ENCODE results near the gene TDRD3. TPM values are rescaled to one million over a fixed set of nuclear protein-coding genes. Genes with fewer than 3 reads are reported as not detected.

The TDRD3 gene
- polyA plus RNA-seq, 10 donors = 22.5 to 43.6 (median 34.0) TPM

DNA sequence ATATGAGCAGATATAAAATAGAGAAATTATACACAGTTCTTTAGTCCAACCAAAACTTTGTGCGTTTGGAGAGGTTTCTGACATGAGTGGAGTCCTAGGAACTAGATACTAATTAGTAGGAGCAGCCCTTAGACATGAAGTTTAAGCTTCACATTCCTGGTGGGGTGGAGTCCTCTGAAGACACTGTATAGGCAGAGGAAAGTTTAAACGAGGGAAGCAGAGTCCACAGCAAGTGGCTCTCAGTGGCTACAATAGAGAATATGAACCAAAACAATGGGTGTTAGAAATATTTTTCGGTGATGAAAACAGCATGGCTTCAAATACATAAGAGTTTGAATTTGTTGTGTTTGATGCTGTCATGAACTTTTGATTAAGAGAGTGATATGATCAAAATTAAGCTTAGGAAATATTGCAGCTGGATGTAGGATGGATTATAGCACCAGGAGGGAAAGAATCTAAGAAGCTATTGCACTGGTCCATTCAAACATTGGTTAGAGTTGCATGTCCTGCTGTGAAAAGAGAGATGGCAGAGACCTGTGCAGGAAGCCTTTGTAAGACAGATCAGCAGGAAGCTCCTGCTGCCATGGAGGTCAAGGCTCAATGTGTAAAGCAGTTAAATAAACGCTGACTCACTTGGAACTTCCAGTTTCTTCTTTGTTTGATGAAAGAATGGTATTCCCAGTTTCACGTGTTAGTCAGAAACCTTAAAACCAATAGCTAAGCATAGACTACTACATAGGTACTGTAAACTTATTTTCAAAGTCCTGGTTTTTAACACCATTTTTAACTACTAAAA, 175.2 kb downstream of the TDRD3 start:
- peak in 1 of 3 donors; percentile 19 for DNase-seq

DNA sequence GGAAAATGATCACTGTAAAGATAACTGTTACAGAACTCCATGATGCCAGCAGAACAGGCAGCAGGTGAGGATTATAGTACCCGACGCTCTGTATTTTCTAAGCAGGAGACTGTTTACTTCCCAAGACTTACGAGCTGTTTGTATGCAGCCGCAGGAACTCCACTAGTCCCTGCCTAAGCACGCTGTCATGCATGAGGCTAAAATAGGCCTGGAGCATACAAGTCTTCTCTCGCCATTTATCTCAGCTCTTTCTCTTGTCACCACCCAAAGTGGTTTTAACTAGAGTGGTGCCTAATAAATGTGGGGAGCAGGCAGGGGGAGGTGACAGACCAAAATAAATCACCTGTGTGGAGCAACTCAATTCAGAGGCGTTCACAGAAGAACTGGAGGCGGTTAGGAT, 175.8 kb downstream of the TDRD3 start:
- DNase-seq = no peak

DNA sequence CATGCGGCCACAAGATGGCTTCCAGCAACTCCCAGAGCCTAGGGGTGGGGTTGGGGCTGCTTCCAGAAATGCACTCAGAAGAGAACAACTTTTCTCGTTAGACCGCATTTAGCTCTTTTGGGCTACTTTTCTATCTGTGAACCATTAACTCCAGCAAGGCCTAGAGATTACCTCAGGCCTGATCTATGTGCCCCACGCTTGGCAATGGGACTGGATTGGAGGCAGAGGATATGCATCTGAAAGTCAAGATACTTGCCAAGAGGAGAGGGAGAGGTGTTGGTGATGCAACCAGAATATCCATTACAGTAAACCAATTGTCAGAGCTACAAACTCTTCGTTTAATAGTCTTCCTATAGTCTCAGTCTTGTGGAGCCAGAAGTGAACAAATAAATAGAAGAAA, 177.7 kb downstream of the TDRD3 start:
- no peak for DNase-seq

- no peak for DNase-seq
Measured at GRCh38 chr13:60575142-60575541, 178.1 kb downstream of the TDRD3 start.

DNA sequence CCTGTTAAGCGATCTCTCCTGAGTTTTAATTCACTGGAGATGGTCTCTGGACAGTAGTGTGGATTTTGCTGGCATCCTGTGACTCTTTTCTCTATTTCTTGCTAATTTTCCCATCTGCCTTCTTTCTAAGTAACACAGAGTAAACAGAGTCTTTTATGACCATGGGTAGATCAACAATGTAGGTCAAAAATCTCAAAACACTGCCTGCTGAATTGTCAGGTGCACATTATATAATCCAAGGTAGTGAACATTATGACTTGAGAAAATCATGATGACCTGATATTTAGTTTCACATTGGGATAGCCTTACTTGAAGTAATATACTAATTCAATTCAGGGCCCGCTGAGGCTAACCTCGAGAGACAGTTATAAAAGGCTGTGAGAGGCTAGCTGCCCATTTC, 180.7 kb downstream of the TDRD3 start:
- DNase-seq = no peak

DNA sequence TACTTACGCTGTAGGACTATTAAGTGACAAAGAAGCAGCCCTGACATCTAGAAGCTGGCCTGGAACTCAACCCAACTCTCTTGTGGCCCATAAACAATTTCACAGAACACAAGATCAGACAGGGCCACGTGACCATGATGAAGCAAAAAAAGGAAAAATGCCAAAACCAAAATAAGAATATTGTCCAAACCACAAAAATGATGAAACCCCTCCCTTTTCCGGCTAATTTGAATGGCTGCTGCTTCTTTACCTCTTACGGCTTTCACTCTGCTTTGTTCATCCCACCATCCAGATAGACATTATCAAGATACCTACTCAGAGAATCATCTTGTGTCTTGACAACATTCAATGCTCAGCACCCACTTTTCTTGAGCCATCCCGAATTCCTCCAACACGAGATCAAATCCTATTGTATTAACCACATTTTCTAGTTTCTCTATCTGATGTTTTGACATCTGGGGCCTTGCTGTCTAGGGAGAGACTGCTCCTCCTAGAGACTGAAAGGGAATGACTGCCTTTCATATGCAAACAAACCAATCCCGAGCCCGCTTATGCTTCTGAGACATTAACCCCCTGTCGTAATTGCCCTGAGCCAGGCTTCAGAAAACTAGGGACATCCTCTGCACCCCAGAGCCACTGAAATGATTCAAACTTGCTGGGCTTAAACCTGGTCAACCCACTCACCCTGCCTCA, 186.3 kb downstream of the TDRD3 start:
- peak in 2 of 3 donors; percentile 35 to 52 for DNase-seq

- peak in 1 of 3 donors; percentile 38 for DNase-seq
Measured at GRCh38 chr13:60583911-60584753, 187.1 kb downstream of the TDRD3 start.

DNA sequence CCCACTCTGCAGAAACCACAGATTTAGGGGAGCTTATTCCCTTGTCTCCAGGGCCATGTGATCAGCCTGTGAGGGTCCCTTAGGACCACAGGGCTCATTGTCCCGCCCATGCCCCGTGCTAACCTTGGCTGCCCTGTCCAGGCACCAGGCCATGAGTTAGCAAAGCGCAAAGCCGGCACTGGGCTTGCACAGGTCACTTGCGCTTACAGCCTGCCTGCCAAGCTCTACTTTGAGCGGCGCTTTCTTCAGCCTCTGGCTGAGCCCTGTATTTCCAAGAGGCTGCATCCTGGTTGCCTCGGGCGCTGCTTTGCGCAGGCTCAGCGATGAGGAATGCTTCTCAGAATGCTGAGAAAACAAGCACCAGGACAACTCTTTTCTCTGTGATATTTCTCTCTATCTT, 188.0 kb downstream of the TDRD3 start:
- peak in 2 of 3 donors; percentile 8 to 19 for DNase-seq

DNA sequence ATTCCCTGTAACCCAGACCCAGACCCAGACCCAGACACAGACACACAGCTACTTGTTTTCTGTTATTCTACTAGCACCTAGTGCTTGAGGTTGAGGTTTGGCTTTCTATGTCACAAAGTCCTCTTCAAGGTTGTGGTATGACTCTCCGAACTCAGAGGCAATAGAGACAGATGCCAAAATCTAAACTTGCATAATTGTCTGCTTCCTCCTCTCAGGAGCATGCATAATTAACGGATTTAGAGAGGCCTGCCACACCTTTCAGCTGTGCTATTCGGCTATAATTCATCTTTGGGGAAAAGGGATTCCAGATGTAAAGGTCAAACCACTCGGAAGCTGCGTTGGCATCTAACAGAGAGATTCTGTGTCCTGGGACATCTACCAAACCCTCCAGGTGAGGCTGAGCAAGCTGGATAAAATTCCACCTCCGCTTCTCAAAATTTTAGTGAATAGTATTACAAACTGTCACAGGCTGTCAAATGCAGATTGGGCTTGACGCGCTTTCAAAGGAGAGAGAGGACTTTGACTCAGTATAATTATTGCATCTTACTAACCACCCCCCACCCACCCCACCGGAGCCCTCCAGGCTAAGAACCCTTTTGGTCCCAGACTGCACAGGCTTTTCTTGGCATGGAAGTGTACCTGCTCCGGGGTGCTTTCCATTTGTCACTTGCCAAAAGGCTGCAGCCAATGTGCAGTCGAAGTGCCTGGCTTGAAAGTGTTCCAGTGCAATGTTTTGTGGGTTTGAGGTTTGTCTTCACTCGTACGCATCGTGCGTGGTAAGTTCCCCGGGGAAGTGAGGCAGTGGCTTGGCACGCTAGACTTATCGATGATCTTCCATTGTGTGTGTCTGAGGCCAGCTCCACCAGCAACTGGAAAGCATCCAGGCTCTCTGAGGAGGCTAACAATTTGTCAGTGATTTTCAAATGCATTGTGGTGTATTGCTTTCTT, 194.1 kb downstream of the TDRD3 start:
- peak; percentile 6 to 84 (median 42) for DNase-seq

GRCh38 chr13:60603049-60603448, 206.0 kb downstream of the TDRD3 start:
- DNase-seq = no peak

- no peak for DNase-seq
Measured at GRCh38 chr13:60604058-60604457, 207.0 kb downstream of the TDRD3 start.

- DNase-seq = no peak
Measured at GRCh38 chr13:60608954-60609353, 211.9 kb downstream of the TDRD3 start.

DNA sequence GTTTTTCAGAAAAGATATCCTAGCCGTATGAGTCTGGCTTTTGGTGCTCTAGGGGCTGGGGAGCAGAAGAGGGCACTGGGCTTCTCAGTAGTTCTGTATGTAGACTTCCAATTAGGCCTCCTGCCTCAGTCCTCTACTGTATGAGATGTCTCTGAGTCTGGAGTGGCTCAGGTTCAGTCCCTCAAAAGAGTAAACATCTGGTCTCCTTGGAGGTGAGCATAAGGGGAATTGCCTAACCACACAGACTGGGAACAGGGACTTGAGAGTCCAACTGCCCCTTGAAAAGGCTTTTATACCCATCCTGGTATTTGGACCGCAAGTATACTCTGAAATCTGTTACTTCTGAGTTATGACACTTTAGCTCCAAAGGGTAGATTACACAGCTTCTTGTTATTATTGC, 214.5 kb downstream of the TDRD3 start:
- no peak for DNase-seq

DNA sequence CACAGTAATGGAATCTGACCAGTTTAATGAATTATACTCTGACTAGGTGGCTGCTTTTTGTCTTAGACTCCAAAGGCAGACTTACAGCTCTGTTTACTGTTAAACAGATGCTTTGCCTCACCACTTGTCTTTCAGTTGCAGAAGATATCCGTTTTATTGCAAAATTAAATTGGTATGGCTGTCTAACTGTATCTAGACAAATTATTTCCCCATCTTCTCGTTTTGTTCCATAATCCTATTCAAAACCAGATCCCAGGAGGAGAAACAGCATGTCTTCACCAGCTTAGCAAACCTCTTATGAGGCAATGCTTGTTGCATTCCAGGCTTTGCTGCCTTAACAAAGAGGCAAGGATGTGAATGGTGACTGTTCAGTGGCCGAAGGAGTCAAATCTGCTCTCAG, 215.6 kb downstream of the TDRD3 start:
- no peak for DNase-seq

DNA sequence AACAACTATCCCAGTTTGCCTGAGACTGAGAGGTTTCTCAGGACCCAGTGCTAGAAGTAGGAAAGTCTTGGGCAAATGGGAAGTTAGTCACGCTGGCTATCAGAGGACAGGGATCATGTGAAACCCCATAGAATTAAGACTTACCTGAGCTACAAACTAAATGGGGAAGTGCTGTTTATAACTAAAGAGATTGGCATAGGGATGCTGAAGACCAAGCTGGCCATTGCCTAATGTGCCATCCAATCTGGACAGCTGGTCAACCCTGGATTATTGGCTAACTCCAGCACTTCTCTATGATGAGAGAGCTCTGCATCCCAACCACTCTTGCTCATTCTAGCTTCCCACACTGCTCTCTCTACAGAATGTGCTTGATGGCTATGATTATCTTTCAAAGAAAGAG, 216.1 kb downstream of the TDRD3 start:
- no peak for DNase-seq

GRCh38 chr13:60617991-60618733, 221.1 kb downstream of the TDRD3 start:
- DNase-seq = peak in 1 of 3 donors; percentile 5

- DNase-seq = no peak
Measured at GRCh38 chr13:60619461-60619860, 222.4 kb downstream of the TDRD3 start.

DNA sequence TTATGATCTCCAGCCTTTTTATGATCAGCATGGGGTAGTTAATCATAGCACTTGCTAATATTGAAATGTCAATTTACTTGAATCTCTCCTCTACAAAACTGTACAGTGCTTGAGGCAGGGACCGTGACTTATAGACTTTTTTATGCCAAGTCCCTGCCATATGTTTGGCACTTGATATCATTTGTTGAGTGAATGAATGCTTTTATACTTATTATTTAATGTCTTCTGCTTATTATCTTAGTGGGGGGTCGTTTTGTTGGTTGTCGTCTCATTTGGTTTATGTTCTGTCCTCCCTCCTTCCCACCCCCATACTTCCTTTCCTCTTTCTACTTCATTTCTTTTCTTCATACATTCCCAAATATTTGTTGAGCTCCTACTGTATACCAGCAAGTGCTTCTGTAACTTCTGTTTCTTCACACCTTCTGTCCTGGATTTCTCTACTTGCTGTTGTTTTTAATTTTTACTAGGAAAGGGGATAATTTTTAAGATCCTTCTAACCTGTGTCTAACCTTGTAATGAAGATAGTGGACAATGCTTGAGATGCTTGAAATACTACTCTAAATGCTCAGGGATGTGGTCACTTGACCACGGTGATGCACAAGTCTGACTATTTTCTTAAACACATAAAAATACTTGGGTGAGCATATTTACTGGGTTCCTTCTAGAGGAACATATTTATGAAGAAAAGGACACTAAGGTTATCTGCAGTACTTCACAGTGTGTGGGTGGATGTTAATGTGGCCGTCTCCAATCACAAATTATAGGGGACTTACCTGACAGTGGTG, 223.8 kb downstream of the TDRD3 start:
- DNase-seq = no peak

DNA sequence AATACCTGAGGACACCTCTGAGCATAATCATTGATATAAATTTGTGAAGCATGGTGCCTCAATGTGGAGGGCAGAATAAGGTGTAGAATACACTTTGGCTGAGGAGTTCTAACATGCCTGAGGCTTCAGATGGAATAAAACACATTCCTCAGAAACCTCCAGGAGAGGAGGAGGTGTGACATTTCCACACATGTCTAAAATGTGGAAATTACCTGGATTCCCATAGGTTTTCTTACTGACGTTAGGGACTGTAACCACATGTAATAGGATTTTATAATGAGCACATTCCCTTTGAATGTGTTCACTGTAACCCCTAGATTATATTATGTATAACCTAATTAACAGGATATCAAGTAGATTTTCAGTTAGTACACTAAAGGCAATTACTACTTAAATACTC, 226.1 kb downstream of the TDRD3 start:
- DNase-seq = no peak

Measured in muscle of back (tissue), 11 donors.